Fibroblast of lung (primary cell): ENCODE measurements around the gene TTBK2. TPM values are rescaled to one million over a fixed set of nuclear protein-coding genes. Genes with fewer than 3 reads are reported as not detected.

Source experiments
- DNase-seq, 2 donors: peaks; one replicate each; pipeline versions ENCODE4 v3.0.0 to v3.0.0-alpha.2; 2010; ENCODE audit warnings: low read depth in 2 of 2
- H2AFZ ChIP-seq: 2 replicates; pipeline ENCODE4 v1.5.1; 2012; ENCODE audit warnings: low read length, control low read depth, inconsistent platforms
- H3K27ac ChIP-seq: 2 replicates; pipeline ENCODE4 v1.5.1; 2011; ENCODE audit warnings: low read length, control low read depth; ENCODE audit not compliant: insufficient read depth
- H3K27me3 ChIP-seq: 2 replicates; pipeline ENCODE4 v1.5.1; 2011; ENCODE audit warnings: mild to moderate bottlenecking, low read length; ENCODE audit not compliant: control insufficient read depth, insufficient read depth
- H3K36me3 ChIP-seq: 2 replicates; pipeline ENCODE4 v1.5.1; 2011; ENCODE audit warnings: low read length; ENCODE audit not compliant: control insufficient read depth, insufficient read depth
- H3K4me1 ChIP-seq: 2 replicates; pipeline ENCODE4 v1.5.1; 2011; ENCODE audit warnings: low read length; ENCODE audit not compliant: control insufficient read depth, insufficient read depth; ENCODE audit errors: extremely low read depth
- H3K4me2 ChIP-seq: 2 replicates; pipeline ENCODE4 v1.5.1; 2011; ENCODE audit warnings: low read length, control low read depth; ENCODE audit not compliant: insufficient read depth; ENCODE audit errors: extremely low read depth
- H3K4me3 ChIP-seq, 4 experiments: fragments of 200-600 bp in 1 of 4; sonication (generic) in 1 of 4; replicated peaks in 1 of 4; 2 replicates each; pipeline ENCODE4 v1.5.1; 2011 to 2016; ENCODE audit warnings: low read length in 4 of 4, low read depth in 3 of 4, mild to moderate bottlenecking in 3 of 4, control low read depth in 2 of 4, inconsistent platforms in 1 of 4, mixed read lengths in 1 of 4; ENCODE audit not compliant: insufficient read depth in 1 of 4; ENCODE audit errors: control extremely low read depth in 1 of 4
- H3K79me2 ChIP-seq: 2 replicates; pipeline ENCODE4 v1.5.1; 2012; ENCODE audit warnings: mild to moderate bottlenecking, low read length, inconsistent platforms; ENCODE audit not compliant: control insufficient read depth, insufficient read depth
- H3K9ac ChIP-seq: 2 replicates; pipeline ENCODE4 v1.5.1; 2011; ENCODE audit warnings: mild to moderate bottlenecking, low read length, control low read depth; ENCODE audit not compliant: insufficient read depth
- H3K9me3 ChIP-seq: 2 replicates; pipeline ENCODE4 v1.5.1; 2012; ENCODE audit warnings: low read depth, low read length; ENCODE audit not compliant: control insufficient read depth, insufficient read depth
- H4K20me1 ChIP-seq: 2 replicates; pipeline ENCODE4 v1.5.1; 2011; ENCODE audit warnings: low read length; ENCODE audit not compliant: control insufficient read depth, insufficient read depth; ENCODE audit errors: extremely low read depth
- CTCF ChIP-seq, 2 donors: IDR thresholded peaks in 1 of 2; conservative IDR thresholded peaks in 1 of 2; 1 replicate in 1 of 2; 2 replicates in 1 of 2; pipeline ENCODE4 v1.5.1; 2011 to 2012; ENCODE audit warnings: low read length in 2 of 2, control low read depth in 1 of 2, inconsistent platforms in 1 of 2, low read depth in 1 of 2, mild to moderate bottlenecking in 1 of 2
- EZH2 ChIP-seq: IDR thresholded peaks from 2 replicates; pipeline ENCODE4 v1.5.1; 2012; ENCODE audit warnings: low read length, control low read depth, mild to moderate bottlenecking; ENCODE audit errors: missing control alignments
- polyA minus RNA-seq: library from RNA; depleted of rRNA, polyadenylated mRNA; stranded (reverse); fragments of >200 nt; gene quantifications from 2 replicates; pipeline ENCODE4 v1.2.3, GENCODE V29; 2011; ENCODE audit warnings: low replicate concordance
- polyA plus RNA-seq, 2 donors: library from polyadenylated mRNA; depleted of rRNA in 1 of 2; stranded (reverse) in 1 of 2; unstranded in 1 of 2; fragments of >200 nt; gene quantifications; 2 replicates each; pipeline ENCODE4 v1.2.1, GENCODE V29; 2011 to 2012; ENCODE audit warnings: missing spikeins in 1 of 2
- total RNA-seq: library from RNA; depleted of rRNA; stranded (reverse); fragments of >200 nt; gene quantifications from 2 replicates; pipeline ENCODE4 v1.2.1, GENCODE V29; 2014

Gene TTBK2
- total RNA-seq (10.8 and 16.2 TPM in 2 replicates), polyA plus RNA-seq (4.3 and 5.6 TPM in 2 replicates), polyA minus RNA-seq (1.7 and 5.3 TPM in 2 replicates)
- 2.7 and 3.2 TPM in 2 replicates for polyA plus RNA-seq (2012)

- DNase-seq, result peak; percentile 98 to 99
- Histone ChIP-seq H3K36me3 (no peaks in the 10 kb centered on the region), H2AFZ (peak within 1 kb of the TSS; percentile 99), H3K27ac (peak within 1 kb of the TSS; percentile 23), H4K20me1 (no peaks in the 10 kb centered on the region), H3K4me2 (peak within 1 kb of the TSS; percentile 82), H3K9ac (peak within 1 kb of the TSS; percentile 63), H3K4me1 (peaks cover 2% of the 10 kb centered on the region), H3K4me3 (peak within 1 kb of the TSS; percentile 53 to 84 (median 68)), H3K9me3 (no peaks in the 10 kb centered on the region), H3K79me2 (peaks cover 11% of the 10 kb centered on the region), H3K27me3 (no peaks in the 10 kb centered on the region)
- TF ChIP-seq EZH2, result no peak
- no peak for TF ChIP-seq CTCF (conservative IDR thresholded peaks at IDR 0.05 in 1 of 2, IDR thresholded peaks at IDR 0.05 in 1 of 2; ENCODE audit: low read depth in 1 of 2, low read length in 2 of 2)
Measured at GRCh38 chr15:42920519-42921341, at the start of gene TTBK2. Gene TTBK2 (minus strand): TSS chr15:42920778. CDS start chr15:42878617, 42,161 bp downstream.

GRCh38 chr15:42964476-42964875 lies 43.9 kb upstream of the TTBK2 start:
- TF ChIP-seq EZH2 (no peak), CTCF (conservative IDR thresholded peaks at IDR 0.05 in 1 of 2, IDR thresholded peaks at IDR 0.05 in 1 of 2; ENCODE audit: low read depth in 1 of 2, low read length in 2 of 2) (no peak)
- Histone ChIP-seq H3K27me3 (no peaks in the 10 kb centered on the region), H3K36me3 (peaks cover 2% of the 10 kb centered on the region), H3K4me1 (no peaks in the 10 kb centered on the region), H4K20me1 (no peaks in the 10 kb centered on the region), H3K4me2 (no peak overlapping the region), H2AFZ (no peak overlapping the region), H3K79me2 (no peaks in the 10 kb centered on the region), H3K27ac (no peak overlapping the region), H3K4me3 (no peak overlapping the region), H3K9ac (no peak overlapping the region), H3K9me3 (no peaks in the 10 kb centered on the region)
- DNase-seq, result no peak

GRCh38 chr15:42955518-42955917 lies 34.9 kb upstream of the TTBK2 start:
- H3K36me3 ChIP-seq, result peaks cover 4% of the 10 kb centered on the region
- H3K4me2 ChIP-seq, result no peak overlapping the region
- H3K4me3 ChIP-seq, result no peak overlapping the region
- peak in 1 of 2 donors; percentile 65 for DNase-seq
- no peak overlapping the region for H3K9ac ChIP-seq
- peaks cover 1% of the 10 kb centered on the region for H4K20me1 ChIP-seq
- H3K27me3 ChIP-seq, result no peaks in the 10 kb centered on the region
- TF ChIP-seq CTCF (conservative IDR thresholded peaks at IDR 0.05 in 1 of 2, IDR thresholded peaks at IDR 0.05 in 1 of 2; ENCODE audit: low read depth in 1 of 2, low read length in 2 of 2) (no peak), EZH2 (no peak)
- H3K27ac ChIP-seq, result no peak overlapping the region
- no peak overlapping the region for H2AFZ ChIP-seq
- H3K9me3 ChIP-seq, result peaks cover 2% of the 10 kb centered on the region
- no peaks in the 10 kb centered on the region for H3K79me2 ChIP-seq
- peaks cover 2% of the 10 kb centered on the region for H3K4me1 ChIP-seq
